ENCODE results near the gene CAND1.

DNA sequence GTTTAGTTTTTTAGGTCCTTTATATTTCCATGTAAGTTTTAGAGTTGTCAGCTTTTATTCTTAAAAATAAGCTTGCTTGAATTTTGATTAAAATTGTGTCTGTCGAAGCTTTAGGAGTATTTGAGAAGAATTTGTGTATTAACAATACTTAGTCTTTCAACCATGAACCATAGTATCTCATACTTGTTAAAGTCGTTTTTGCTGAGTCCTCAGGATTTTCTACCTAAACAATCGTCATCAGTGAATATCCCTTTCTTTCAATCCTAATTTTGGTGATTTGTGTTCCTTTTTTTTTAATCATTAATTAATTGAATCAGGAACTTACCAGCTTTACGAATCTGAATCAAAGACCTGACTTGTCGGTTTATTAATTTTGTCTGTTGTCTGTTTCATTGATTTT is 18.2 kb downstream of the CAND1 start:
- TF ChIP-seq, protein P1, sequence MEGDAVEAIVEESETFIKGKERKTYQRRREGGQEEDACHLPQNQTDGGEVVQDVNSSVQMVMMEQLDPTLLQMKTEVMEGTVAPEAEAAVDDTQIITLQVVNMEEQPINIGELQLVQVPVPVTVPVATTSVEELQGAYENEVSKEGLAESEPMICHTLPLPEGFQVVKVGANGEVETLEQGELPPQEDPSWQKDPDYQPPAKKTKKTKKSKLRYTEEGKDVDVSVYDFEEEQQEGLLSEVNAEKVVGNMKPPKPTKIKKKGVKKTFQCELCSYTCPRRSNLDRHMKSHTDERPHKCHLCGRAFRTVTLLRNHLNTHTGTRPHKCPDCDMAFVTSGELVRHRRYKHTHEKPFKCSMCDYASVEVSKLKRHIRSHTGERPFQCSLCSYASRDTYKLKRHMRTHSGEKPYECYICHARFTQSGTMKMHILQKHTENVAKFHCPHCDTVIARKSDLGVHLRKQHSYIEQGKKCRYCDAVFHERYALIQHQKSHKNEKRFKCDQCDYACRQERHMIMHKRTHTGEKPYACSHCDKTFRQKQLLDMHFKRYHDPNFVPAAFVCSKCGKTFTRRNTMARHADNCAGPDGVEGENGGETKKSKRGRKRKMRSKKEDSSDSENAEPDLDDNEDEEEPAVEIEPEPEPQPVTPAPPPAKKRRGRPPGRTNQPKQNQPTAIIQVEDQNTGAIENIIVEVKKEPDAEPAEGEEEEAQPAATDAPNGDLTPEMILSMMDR (IDR thresholded peaks at IDR 0.05) = no peak
- TF ChIP-seq POLR2A (IDR thresholded peaks at IDR 0.05) = no peak

All from thyroid gland (tissue), 4 donors.